ENCODE measurements around the gene PSMB7. TPM values are rescaled to one million over a fixed set of nuclear protein-coding genes. Genes with fewer than 3 reads are reported as not detected.

PSMB7 gene
- total and polyA plus RNA-seq, 2 of the 8 experiments (the other 6 are each of a cell fraction or from before 2014, with no cell fraction given), result 222 to 357 TPM

DNA sequence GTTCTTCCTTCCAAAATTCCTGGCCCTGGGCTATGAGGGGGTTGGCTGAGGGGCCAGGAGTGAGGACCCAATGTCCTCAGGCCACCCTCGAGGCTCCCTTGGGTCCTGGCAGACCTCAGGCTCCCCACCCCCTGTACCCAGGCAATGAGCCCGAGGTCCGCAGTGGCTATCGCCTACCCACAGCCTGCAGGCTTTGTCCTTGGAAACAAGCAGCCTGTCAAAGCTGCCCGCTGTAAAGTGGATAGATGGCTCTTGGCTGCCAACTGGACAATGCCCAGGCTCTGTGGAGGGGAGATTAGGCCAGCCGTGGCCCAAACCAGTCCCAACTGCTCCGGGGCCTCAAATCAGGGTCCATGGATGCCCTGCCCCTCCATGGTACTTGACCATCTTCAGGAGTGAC is 32.8 kb upstream of the PSMB7 start:
- H4K20me1 ChIP-seq (replicated peaks in 1 of 2; ENCODE audit: control insufficient read depth in 1 of 2, insufficient read depth in 2 of 2, low read length in 2 of 2), result no peaks in the 10 kb centered on the region
- H3K23ac ChIP-seq (ENCODE audit: insufficient read length), result no peak overlapping the region
- no peak for FAIRE-seq
- no peak overlapping the region for H4K5ac ChIP-seq (ENCODE audit: insufficient read length, low read depth, low read length)
- peaks cover 9 to 25% (median 22%) of the 10 kb centered on the region in 4 experiments for H3K27me3 ChIP-seq (replicated peaks in 1 of 4; ENCODE audit: control insufficient read depth in 3 of 4, extremely low read depth in 1 of 4, insufficient read depth in 3 of 4, low read length in 3 of 4)
- no peak overlapping the region for H2BK12ac ChIP-seq (ENCODE audit: low read depth, low read length)
- H3K4ac ChIP-seq (replicated peaks; ENCODE audit: insufficient read length, low read depth, low read length), result no peak overlapping the region
- no peak for DNase-seq (ENCODE audit: low read depth in 1 of 2, low spot score in 2 of 2)
- H3K36me3 ChIP-seq (ENCODE audit: control insufficient read depth in 2 of 4, insufficient read depth in 4 of 4, low read length in 3 of 4), result peaks cover 0 to 3% (median 0%) of the 10 kb centered on the region in 4 experiments; a peak in 1 of 8 replicates
- no peak overlapping the region for H3K56ac ChIP-seq (replicated peaks; ENCODE audit: insufficient read length, low read depth, low read length)
- no peak overlapping the region for H3K9ac ChIP-seq (replicated peaks in 1 of 4; ENCODE audit: extremely low read depth in 1 of 4, low read depth in 3 of 4, low read length in 3 of 4)
- no peak overlapping the region for H3K4me2 ChIP-seq (ENCODE audit: insufficient read depth in 1 of 2, low read depth in 2 of 2, low read length in 2 of 2)
- ChIA-PET POLR2A (ENCODE audit: partially characterized antibody) (no interaction called here), CTCF (ENCODE audit: partially characterized antibody) (interaction anchor here (0.5 to 3.2 kb wide), 15 partner anchors 8 to 193 kb away, joined by 3 to 13 read pairs (median 5); partner anchors contain the start of gene PSMB7)
- H2BK120ac ChIP-seq (replicated peaks; ENCODE audit: low read depth, low read length), result no peak overlapping the region
- WGBS, 2 experiments (ENCODE audit: extremely low coverage in 1 of 2, insufficient coverage in 1 of 2, insufficient read length in 1 of 2, insufficient replicate concordance in 2 of 2, low coverage in 1 of 2, low lambda C conversion rate in 2 of 2, missing lambda C conversion rate in 1 of 2), result 88% methylated on average over 7 of the region's 7 CpGs; no CpG with 5 or more reads in 1 of the 2 experiments
- no peak overlapping the region for H4K8ac ChIP-seq (ENCODE audit: extremely low read depth, insufficient read depth, low read length)
- H3K4me1 ChIP-seq (replicated peaks in 1 of 4; ENCODE audit: control insufficient read depth in 3 of 4, insufficient read depth in 4 of 4, low read length in 3 of 4), result peaks cover 0 to 20% (median 12%) of the 10 kb centered on the region in 4 experiments; a peak in 6 of 7 replicates
- no peaks in the 10 kb centered on the region for H3K79me2 ChIP-seq (ENCODE audit: control insufficient read depth in 1 of 2, insufficient read depth in 2 of 2, low read length in 2 of 2)
- peaks cover 0 to 3% of the 10 kb centered on the region in 2 experiments; a peak in 2 of 4 replicates for H3K9me3 ChIP-seq (ENCODE audit: insufficient read depth in 2 of 2, low read depth in 1 of 2, low read length in 1 of 2)
- no peak overlapping the region for H2AFZ ChIP-seq (ENCODE audit: low read length)
- H2BK15ac ChIP-seq (ENCODE audit: low read length), result no peak overlapping the region
- no peak overlapping the region for H4K91ac ChIP-seq (replicated peaks; ENCODE audit: insufficient read length, low read length)
- H3K79me1 ChIP-seq (ENCODE audit: low read depth, low read length), result no peaks in the 10 kb centered on the region
- H3K18ac ChIP-seq (ENCODE audit: extremely low read depth, low read length), result no peak overlapping the region
- peaks cover 9% of the 10 kb centered on the region; the same call in 1 of the 2 replicates for H3K23me2 ChIP-seq (ENCODE audit: low read depth, low read length)
- no peak overlapping the region for H3K4me3 ChIP-seq (ENCODE audit: extremely low read depth in 1 of 4, insufficient read depth in 2 of 4, low read depth in 3 of 4, low read length in 4 of 4)
- no peak overlapping the region for H2AK5ac ChIP-seq (ENCODE audit: low read depth, low read length)
- H3K27ac ChIP-seq (ENCODE audit: low read depth, low read length), result no peak overlapping the region
- no peak overlapping the region for H2BK20ac ChIP-seq (ENCODE audit: low read length)
- H3K14ac ChIP-seq (ENCODE audit: insufficient read length), result no peak overlapping the region
- H2BK5ac ChIP-seq (ENCODE audit: low read depth, low read length), result no peak overlapping the region
- TF ChIP-seq SP2 (IDR thresholded peaks at IDR 0.05; ENCODE audit: low read length) (no peak), EGR1 (IDR thresholded peaks at IDR 0.05; ENCODE audit: borderline replicate concordance, low read depth, low read length) (no peak), SIN3A (conservative IDR thresholded peaks at IDR 0.05 in 1 of 2, IDR thresholded peaks at IDR 0.05 in 1 of 2; ENCODE audit: low read depth in 1 of 2, low read length in 2 of 2) (no peak), CREB1 (IDR thresholded peaks at IDR 0.05) (no peak), CEBPB (IDR thresholded peaks at IDR 0.05; ENCODE audit: low read depth, low read length) (no peak), CTBP2 (IDR thresholded peaks at IDR 0.05; ENCODE audit: borderline replicate concordance, insufficient read depth, insufficient read length, low read length) (no peak), TEAD4 (IDR thresholded peaks at IDR 0.05; ENCODE audit: low read depth, low read length) (no peak), RFX5 (IDR thresholded peaks at IDR 0.05; ENCODE audit: borderline replicate concordance, low read depth, low read length) (no peak), CHD2 (IDR thresholded peaks at IDR 0.05; ENCODE audit: low read length) (no peak)

All from H1 (cell line).